HPDE6-E6E7 (cell line): ENCODE data around the gene FAM241A.
"Not testable (repeated sequence)": the region's sequence is repeated elsewhere in the genome, so short reads cannot be mapped to it uniquely, and the experiment has no call there.

Source experiments
- DNase-seq: peaks from one replicate; pipeline ENCODE4 v3.0.0; 2011; ENCODE audit warnings: missing footprints; ENCODE audit errors: extremely low spot score

The FAM241A gene

DNA sequence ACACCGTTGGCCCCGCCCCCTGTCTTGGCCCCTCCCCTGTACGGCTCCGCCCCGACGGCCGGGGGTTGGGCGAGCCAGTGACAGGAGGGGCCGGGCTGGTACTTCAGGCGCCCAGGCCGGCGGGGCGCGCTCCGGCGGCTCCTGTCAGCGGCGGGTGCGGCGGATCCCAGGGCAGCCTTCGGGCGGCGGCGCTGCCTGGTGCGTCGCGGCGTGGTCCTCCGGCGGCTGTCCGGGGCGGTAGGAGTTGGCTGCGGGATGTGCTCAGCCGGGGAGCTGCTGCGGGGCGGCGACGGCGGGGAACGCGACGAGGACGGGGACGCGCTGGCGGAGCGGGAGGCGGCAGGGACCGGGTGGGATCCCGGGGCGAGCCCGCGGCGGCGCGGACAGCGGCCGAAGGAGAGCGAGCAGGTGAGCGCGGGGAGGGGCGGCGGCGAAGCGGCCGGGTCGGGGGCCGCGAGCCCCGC, at the start of gene FAM241A:
Gene FAM241A (plus strand): TSS at position 129 of the 464 bp plus-strand sequence. CDS start 127 bp downstream, at position 256.
- peak; percentile 85 for DNase-seq

DNA sequence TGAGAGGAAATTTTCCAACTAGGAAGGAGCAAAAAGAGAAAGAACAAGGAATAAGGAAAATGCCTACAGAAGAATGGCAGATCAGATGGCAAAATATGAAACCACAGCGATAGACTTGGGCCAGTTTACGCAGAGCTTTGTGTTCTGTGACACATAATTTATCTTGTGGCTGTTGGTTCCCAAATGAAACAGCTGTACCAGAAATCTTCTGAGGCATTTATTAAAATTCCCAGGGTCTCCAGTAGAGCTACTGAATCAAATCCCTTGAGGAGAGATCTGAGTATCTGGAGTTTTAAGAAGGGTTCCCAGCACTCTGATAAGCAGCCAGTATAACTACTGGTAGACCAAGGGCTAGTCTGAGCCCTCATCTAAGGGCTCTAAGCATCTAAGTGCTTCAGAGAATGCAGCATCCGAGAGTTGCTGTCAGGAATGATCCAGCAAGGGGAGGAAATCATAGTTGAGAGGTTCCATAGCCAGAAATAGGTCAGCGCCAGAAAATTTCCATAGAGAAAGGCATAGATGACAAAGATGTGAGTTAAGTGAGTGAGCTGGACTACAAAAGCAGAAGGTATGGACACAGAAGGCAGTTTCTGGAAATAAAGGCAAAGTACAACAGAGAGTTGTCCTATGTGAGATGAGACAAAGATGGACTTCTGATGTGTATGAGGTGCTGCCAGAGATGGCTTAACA, 46.3 kb upstream of the FAM241A start:
- no peak for DNase-seq

DNA sequence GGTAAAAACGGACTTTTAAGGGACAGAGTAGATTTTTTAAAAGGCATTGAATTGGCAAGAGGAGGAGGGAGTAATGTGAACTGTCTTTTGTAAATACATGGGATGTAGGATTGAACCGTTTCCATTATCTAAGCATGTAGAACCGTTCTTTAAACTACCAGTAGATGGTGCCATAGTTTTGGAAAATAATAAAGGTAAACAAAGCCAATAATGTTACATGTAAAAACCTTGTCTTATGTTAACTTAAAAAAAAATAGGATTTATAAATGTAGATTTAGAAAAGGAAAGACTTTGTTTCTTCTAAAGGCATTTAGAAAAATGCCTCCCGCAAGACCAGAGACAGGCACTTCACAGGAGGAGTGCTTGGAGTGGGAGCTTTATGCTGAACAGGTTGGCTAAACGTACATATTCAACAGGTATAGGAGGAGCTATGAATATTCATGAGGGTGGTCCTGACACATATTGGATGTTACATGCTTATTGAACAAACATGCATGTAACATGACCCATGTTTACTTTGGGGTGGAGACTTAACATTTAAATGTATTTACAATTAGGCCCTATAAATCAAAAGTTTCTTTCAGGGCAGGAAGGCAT, 45.5 kb upstream of the FAM241A start:
- DNase-seq, result peak; percentile 33

DNA sequence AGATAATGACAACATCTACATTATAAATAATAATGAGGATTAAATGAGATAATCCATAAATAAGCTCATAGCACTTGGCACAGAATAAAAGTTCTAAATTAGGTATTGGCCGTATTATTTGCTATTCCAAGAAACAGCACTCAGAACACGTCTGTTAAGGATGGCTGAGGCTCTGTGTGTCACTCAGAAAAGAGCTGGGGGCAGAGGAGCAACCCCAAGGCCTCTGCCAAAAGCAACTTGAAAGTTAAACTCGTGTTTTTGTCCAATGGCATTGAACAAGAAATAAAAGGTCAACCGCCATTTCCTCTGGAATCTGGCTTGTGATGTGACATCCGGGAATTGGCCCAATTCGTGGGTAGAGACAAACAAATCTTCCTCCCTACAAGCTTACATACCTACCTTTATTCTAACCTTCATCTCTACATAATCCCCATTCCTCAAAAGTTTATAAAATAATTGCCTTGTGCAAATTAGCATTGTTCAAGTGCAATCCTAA, 42.3 kb upstream of the FAM241A start:
- DNase-seq, result no peak

DNA sequence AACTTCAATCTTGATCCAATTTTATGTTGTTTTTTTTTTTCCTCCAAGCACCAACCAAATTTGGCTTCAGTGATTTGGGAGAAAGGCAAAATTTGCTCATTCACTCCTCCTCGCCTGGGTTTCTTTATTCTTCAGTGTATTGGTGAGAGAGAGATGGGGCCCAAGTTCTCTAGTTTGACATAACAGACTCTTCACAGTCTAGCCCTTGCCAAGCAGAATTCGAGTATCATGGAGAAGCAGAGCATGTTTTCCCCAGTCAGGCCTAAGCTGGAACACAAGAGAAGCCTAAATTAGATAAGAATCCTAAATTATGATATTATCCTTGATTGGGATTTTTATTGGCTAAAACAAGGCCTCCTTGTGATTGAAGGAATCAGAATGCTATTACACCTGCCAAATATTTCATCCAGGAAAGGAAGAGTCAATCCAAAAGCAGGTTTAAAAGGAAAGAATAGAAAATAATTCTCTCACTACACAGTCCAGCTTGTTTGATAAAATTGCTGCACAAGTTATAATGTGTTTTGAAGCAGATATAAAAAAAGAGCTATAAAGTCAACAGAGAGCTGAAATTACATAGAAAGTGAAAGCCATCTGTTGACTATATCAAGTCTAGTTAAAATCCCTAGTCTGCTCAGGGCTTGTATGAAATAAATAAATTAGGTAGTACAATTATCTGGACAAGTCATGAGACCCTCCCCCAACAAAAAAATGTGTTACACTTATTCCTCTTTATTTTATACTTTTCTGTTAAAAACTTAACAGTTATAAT, 39.9 kb upstream of the FAM241A start:
- no peak for DNase-seq

DNA sequence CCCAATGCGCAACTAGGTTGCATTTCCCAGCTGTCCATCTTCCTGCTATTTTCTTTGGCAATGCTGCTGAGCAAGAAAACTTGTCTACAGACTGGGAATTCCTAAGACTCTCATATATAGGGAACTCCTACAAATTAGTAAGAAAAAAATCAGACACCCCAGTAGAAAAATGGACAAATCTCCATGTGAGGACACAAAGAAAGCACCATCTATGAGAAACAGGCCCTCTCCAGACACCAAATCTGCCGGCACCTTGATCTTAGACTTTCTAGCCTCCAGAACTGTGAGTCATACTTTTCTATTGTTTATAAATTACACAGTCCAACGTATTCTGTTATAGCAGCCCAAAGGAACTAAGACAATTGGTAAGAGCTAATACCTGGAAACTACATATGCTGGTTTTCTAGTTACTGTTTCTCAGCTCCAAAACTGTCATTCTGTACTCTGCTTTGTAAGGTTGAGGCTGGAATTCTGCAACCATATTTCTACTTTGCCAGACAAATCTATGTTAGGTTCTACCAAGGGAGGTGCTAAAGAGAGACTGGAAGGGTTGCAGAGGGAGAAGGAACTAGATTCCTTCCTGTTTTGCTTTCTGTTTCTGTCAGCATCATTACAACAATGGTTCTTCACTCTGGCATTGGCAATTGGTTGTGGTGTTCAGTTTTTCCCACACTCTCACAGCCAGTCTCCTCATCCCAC, 35.7 kb upstream of the FAM241A start:
- DNase-seq, result peak; percentile 8

DNA sequence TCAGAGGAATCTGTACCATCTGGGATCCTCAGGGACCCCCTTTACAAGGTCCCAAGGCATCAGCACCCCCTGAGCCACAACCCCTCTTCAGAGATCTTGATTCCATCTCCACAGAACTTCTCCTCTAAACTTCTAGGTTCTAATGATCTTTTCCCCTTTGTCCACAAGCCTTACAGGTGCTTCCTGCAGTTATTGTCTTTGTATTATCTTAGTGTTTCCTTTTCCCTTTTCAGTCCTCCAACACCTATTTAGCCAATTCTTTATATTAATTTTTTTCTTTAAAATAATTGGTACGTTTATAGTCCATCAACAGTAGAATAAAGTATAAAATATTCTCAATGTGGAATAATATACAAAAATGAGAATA, 35.2 kb upstream of the FAM241A start:
- no peak for DNase-seq

DNA sequence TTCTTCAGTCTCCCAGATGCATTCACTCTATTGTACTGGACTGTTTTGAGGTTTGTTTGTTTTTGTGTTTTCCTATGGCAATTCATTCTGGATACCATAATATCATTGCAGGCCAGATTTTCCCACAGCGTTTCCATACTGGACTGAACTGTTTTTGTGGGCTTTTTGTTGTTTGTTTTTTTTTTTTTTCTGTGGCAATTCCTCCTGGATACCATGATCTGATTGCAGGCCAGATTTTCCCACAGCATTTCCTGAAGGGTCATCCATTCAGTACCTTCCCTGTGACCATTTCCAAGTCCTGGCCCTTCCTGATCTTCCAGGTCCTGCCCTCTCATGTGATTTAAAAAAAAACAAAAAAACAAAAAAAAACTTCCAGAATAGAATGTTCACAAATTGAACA, 33.9 kb upstream of the FAM241A start:
- DNase-seq, result no peak

DNA sequence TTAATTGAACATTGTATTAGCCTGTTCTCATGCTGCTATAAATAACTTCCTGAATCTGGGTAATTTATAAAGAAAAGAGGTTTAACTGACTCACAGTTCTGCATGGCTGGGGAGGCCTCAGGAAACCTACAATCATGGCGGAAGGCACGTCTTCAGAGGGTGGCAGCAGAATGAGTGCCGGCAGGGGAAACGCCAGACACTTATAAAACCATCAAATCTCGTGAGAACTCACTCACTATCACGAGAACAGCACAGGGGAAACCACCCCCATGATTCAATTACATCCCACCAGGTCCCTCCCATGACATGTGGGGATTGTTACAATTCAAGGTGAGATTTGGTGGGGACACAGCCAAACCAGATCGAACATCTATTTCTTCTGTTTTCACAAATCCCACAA, 33.2 kb upstream of the FAM241A start:
- DNase-seq, result not testable (repeated sequence)

DNA sequence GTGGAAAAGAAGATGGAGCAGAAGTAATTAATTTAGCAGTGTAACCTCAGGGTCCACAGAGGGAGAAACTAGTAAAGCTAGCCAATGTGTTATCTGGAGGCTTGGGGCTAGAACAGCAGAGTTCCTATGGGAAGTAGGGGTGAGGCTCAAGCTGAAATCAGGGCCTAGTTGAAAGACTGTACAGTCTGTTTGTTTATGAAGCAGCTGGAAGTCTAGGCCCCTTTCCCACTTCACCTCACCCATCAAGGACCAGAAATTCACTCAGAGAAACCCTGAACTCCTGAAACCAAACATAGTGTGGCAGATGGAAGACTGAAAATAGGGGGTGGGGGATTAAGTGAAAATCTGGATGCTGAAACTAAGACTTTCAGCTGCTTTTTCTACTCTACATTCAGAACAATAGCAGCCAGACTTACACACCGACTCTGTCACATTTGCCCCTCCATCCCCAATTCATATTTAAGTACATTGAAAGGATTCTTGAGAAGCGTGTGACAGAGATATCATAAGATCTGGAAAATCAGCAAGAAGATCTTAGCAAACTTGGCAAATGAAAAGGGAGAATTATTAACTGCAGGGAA, 32.6 kb upstream of the FAM241A start:
- DNase-seq, result no peak

DNA sequence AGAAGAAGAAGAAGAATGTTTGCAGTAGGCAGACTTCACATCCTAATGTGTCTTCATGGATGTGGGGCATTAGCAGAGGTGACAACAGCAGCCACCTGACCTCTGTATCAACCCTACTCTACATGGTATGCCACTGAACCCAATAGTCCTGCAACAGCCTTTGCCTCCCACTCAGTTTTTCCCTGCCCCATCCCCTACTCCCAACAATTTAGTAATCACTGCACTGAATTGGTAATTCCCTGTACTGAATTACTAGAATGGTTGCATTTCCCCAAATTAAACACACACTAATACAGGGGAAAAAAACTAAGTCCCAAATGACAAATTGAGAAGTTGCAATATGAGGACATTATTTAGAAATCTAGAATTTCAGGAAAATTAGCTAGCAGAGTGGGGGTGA, 31.4 kb upstream of the FAM241A start:
- no peak for DNase-seq

DNA sequence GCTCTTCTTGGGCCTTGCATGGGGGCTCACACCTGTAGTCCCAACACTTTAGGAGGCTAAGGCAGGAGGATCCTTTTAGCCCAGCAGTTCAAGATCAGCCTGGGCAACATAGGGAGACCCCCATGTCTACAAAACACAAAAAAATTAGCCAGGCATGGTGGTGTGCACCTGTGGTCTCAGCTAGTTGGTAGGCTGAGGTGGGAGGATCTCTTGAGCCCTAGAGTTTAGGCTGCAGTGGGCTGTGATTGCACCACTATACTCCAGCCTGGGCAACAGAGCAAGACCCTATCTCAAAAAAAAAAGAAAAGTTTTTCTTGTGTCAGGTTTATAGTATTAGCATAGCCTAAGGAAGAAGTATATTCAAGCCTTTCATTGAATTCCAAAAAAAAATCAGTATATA, 30.8 kb upstream of the FAM241A start:
- DNase-seq, result no peak

DNA sequence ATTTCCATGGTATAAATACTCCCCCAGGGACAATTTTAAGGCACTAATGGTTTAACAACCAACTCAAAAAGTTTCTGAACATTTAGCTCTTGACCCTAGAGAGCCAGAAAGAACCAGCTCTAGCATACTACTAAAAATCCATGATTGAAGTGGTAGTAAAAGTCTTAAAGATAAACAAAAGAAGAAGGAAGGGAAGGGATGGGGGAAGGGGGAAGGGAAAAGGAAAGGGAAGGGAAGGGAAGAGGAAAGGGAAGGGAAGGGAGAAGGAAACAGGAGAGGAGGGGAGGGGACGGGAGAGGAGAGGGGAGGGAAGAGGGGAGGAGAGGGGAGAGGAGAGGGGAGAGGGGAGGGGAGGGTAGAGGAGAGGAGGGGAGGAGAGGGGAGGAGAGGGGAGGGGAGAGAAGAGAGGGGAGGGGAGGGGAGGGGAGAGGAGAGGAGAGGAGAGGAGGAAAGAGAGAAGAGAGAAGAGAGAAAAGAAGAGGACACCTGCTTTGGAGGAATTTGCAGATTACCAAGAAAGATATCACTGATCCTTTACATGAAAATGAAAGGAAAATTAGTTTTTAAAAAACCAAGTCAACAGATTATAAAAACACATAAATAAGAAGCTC, 26.4 kb upstream of the FAM241A start:
- no peak for DNase-seq

DNA sequence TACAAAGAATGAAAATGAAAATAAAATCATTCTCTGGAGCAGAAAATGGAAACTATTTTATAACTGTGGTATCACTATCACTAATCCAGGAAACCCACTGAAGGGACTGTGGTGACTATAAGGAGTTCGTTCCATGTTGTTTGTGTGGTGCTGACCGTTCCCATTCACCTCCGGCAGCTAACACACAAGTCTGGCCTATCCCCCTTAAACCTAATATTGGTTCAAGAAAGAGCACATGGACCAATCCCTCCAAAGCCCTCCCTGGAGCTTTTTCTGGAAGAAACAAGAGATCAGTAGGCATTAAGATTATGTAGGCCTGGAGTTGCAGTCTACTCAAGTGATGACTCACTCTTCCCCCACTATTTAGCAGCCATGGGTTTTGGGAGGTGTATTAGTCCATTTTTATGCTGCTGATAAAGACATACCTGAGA, 25.9 kb upstream of the FAM241A start:
- DNase-seq, result no peak

DNA sequence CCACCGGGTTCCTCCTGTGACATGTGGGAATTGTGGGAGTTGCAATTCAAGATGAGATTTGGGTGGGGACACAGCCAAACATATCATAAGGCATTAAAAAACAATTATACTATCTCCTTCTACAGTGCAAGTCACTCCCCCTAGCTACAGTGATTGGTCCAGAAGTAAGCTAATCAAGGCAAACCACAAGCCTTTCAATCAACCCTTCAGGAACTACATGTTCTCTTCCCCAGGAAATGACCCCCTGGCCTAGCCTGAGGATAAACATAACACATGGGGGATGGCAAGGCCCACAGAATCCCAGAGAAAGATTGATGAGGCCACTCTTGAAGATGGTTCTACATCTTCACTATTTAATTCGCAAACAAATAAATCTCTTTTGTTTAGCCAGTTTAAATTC, 25.2 kb upstream of the FAM241A start:
- no peak for DNase-seq

DNA sequence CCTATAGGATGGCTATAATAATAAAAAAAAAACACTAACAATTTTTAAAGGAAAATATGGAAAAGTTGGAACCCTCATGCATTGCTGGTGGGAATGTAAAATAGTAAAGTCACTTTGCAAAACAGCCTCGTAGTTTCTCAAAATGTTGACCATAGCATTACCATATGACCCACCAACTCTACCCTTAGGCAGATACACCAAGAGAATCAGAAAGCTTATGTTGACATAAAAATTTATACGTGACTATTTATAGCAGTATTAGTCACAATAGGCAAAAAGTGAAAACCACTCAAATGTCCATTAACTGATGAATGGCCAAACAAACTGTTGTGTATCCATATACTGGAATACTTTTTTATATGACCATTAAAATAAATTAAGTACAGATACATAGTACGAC, 19.8 kb upstream of the FAM241A start:
- DNase-seq, result no peak

DNA sequence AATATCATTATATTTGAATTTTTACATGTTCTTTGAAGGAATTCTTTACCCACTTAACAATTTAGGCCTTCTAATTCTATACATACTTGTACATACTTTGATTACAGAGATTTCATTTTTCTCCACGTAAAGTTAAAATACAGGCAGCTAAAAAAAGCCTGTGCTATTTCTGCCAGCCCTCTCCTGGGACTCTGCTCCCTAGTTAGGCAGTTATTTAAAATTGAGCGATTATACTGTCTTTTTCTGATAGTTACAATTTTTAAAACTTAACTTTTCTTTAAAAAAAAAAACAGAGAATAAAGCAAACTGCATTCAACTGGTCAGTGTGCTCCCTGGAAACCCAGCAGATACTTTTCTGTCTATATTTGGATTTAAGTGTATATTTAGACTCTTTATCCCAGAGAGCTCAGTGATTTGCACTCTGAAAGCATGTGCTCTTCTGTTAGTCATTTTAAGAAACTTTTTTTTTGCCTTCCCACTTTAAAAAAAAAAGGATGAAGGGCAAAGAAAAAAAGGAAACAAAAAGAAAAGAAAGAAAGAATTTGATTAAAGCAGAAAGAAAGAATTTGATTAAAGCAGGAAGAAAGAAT, 18.1 kb upstream of the FAM241A start:
- DNase-seq, result no peak

DNA sequence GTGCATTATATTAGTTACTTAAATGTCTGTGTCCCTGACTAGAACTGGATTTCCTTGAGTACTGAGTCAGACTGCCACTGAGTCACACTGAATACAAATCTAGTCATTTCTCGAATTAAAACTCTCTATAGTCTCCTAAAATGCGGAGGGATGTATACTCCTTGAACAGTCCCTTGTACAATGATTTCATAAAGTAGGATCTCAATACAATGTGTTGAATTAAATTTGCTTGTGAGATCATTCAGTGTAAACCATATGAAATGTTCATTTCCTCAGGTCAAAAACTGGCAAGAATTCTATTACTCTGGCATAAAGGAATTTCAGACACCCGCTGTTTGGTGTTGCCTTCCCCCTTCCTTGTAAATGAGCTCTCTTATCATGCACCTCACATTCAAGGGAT, 17.5 kb upstream of the FAM241A start:
- DNase-seq, result peak; percentile 20

DNA sequence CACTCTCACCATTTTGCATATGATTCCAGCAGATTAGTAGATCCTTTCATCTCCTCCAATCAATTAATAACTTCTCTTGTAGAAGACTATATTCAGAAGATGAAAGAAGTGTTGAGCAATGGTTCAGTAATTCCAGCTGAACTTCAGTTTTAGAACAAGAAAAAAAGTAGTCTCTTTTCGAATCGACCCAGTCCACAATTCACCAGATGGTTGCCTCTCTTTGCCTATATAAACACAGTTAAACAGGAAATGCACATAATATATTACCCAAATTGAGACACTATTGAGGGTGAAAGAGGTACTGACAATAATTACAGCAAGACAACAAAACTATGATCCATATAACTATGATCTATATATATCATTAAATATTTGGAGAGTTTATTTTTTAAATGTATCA, 16.8 kb upstream of the FAM241A start:
- DNase-seq, result no peak

DNA sequence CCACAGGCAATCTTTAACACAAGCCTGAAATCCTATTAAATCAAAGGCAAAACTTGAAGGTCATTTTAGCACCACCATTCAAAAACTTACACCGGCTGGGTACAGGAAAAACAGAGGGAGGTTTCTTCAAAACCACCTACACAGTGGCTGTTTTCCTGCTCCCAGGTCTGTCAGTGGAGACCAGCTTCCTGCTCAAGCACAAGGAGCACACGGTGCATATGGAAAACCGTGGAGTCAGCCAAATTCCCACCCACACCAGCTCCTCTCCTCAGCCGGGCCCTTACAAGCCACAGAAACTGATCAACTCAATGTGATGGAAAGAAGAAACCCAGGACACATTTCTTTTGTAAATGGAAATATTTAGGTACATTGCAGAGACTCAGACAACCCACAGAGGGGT, 14.3 kb upstream of the FAM241A start:
- no peak for DNase-seq

DNA sequence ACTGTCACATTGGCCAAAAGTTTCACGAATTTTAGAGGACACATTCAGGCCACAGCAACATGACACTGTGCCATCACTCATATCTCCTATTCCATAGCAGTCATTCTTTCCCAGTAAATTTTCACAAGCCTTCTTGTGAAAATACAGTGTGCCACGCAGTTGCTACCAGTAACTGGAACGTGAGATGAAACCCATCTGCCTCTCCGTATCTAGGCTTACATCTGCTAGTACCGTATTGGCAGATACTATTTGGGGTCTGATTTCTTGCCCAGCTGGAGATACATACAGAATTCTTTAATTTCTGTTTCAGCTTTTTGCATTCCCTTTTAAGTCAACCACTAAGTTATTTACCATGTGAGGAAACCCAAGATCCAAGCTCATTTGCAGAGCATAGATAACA, 8.7 kb upstream of the FAM241A start:
- no peak for DNase-seq
